ENCODE results near the gene RNASE13. TPM values are rescaled to one million over a fixed set of nuclear protein-coding genes. Genes with fewer than 3 reads are reported as not detected.

RNASE13 gene
- total and polyA plus RNA-seq, 2 experiments from 2014 or later, result not detected

GRCh38 chr14:21059842-21060613, 25.4 kb upstream of the RNASE13 start:
- no peak overlapping the region for H2AFZ ChIP-seq
- H3K79me2 ChIP-seq (replicated peaks; ENCODE audit: insufficient read depth), result no peaks in the 10 kb centered on the region
- H3K4me1 Mint-ChIP-seq, result peaks cover 13% of the 10 kb centered on the region; the same call in 2 of the 3 replicates
- H4K20me1 ChIP-seq (replicated peaks; ENCODE audit: insufficient read depth), result no peaks in the 10 kb centered on the region
- H3K9me3 Mint-ChIP-seq, result no peaks in the 10 kb centered on the region
- no peak overlapping the region for H3K27ac Mint-ChIP-seq
- H3K27me3 Mint-ChIP-seq (ENCODE audit: insufficient read depth, low read depth, poor library complexity), result peaks cover 5% of the 10 kb centered on the region
- no peaks in the 10 kb centered on the region for H3F3A ChIP-seq (replicated peaks; ENCODE audit: low read depth)
- H3K27me3 ChIP-seq (ENCODE audit: insufficient read depth), result no peaks in the 10 kb centered on the region
- H3K27ac ChIP-seq (ENCODE audit: low read depth), result no peak overlapping the region
- DNase-seq (ENCODE audit: low spot score) (no peak), ATAC-seq (no peak)
- no peak overlapping the region for H3K4me3 Mint-ChIP-seq
- TF ChIP-seq EZH2phosphoT487 (IDR thresholded peaks at IDR 0.05; ENCODE audit: unreplicated experiment), result no peak
- no peak for TF ChIP-seq ZNF462 (CRISPR knock-in tag; IDR thresholded peaks at IDR 0.05)
- TF ChIP-seq JUNB (IDR thresholded peaks at IDR 0.05; ENCODE audit: unreplicated experiment), result no peak
- H3K36me3 ChIP-seq (ENCODE audit: insufficient read depth), result no peaks in the 10 kb centered on the region
- no peaks in the 10 kb centered on the region for H3K9me2 ChIP-seq (ENCODE audit: insufficient read depth)
- peaks cover 6% of the 10 kb centered on the region; the same call in 1 of the 2 replicates for H3K4me1 ChIP-seq (ENCODE audit: insufficient read depth)
- H3K4me3 ChIP-seq, result no peak overlapping the region
- no peak overlapping the region for H3K4me2 ChIP-seq
- H3K36me3 Mint-ChIP-seq (ENCODE audit: low read depth), result no peaks in the 10 kb centered on the region

GRCh38 chr14:21058903-21059302, 24.3 kb upstream of the RNASE13 start:
- Mint-ChIP-seq H3K4me3 (no peak overlapping the region), H3K27me3 (ENCODE audit: insufficient read depth, low read depth, poor library complexity) (peaks cover 5% of the 10 kb centered on the region), H3K9me3 (no peaks in the 10 kb centered on the region), H3K36me3 (ENCODE audit: low read depth) (no peaks in the 10 kb centered on the region), H3K27ac (no peak overlapping the region), H3K4me1 (peaks cover 17% of the 10 kb centered on the region; the same call in 2 of the 3 replicates)
- ATAC-seq (peak; percentile 25), DNase-seq (ENCODE audit: low spot score) (no peak)
- Histone ChIP-seq H3F3A (replicated peaks; ENCODE audit: low read depth) (no peaks in the 10 kb centered on the region), H4K20me1 (replicated peaks; ENCODE audit: insufficient read depth) (no peaks in the 10 kb centered on the region), H3K9me2 (ENCODE audit: insufficient read depth) (no peaks in the 10 kb centered on the region), H3K27me3 (ENCODE audit: insufficient read depth) (no peaks in the 10 kb centered on the region), H3K79me2 (replicated peaks; ENCODE audit: insufficient read depth) (no peaks in the 10 kb centered on the region), H3K4me1 (ENCODE audit: insufficient read depth) (peaks cover 6% of the 10 kb centered on the region; the same call in 1 of the 2 replicates), H3K36me3 (ENCODE audit: insufficient read depth) (no peaks in the 10 kb centered on the region), H3K4me3 (no peak overlapping the region), H2AFZ (no peak overlapping the region), H3K4me2 (no peak overlapping the region), H3K27ac (ENCODE audit: low read depth) (no peak overlapping the region)
- no peak for TF ChIP-seq ZNF331 (CRISPR knock-in tag; IDR thresholded peaks at IDR 0.05; ENCODE audit: low read depth)
- no peak for TF ChIP-seq EZH2 (IDR thresholded peaks at IDR 0.05; ENCODE audit: low read depth, unreplicated experiment)
- TF ChIP-seq ZNF114 (CRISPR knock-in tag; IDR thresholded peaks at IDR 0.05), result no peak
- TF ChIP-seq, protein P1, sequence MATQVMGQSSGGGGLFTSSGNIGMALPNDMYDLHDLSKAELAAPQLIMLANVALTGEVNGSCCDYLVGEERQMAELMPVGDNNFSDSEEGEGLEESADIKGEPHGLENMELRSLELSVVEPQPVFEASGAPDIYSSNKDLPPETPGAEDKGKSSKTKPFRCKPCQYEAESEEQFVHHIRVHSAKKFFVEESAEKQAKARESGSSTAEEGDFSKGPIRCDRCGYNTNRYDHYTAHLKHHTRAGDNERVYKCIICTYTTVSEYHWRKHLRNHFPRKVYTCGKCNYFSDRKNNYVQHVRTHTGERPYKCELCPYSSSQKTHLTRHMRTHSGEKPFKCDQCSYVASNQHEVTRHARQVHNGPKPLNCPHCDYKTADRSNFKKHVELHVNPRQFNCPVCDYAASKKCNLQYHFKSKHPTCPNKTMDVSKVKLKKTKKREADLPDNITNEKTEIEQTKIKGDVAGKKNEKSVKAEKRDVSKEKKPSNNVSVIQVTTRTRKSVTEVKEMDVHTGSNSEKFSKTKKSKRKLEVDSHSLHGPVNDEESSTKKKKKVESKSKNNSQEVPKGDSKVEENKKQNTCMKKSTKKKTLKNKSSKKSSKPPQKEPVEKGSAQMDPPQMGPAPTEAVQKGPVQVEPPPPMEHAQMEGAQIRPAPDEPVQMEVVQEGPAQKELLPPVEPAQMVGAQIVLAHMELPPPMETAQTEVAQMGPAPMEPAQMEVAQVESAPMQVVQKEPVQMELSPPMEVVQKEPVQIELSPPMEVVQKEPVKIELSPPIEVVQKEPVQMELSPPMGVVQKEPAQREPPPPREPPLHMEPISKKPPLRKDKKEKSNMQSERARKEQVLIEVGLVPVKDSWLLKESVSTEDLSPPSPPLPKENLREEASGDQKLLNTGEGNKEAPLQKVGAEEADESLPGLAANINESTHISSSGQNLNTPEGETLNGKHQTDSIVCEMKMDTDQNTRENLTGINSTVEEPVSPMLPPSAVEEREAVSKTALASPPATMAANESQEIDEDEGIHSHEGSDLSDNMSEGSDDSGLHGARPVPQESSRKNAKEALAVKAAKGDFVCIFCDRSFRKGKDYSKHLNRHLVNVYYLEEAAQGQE (IDR thresholded peaks at IDR 0.05; ENCODE audit: unreplicated experiment), result no peak
- no peak for TF ChIP-seq EZH2phosphoT487 (IDR thresholded peaks at IDR 0.05; ENCODE audit: unreplicated experiment)
- no peak for TF ChIP-seq JUNB (IDR thresholded peaks at IDR 0.05; ENCODE audit: unreplicated experiment)
- TF ChIP-seq ETS1 (IDR thresholded peaks at IDR 0.05), result no peak
- TF ChIP-seq STAT1 (IDR thresholded peaks at IDR 0.05; ENCODE audit: unreplicated experiment), result no peak
- TF ChIP-seq CREB1 (CRISPR knock-in tag; IDR thresholded peaks at IDR 0.05; ENCODE audit: low read depth), result no peak
